Caco-2 (cell line): ENCODE results near the gene LRG1. TPM values are rescaled to one million over a fixed set of nuclear protein-coding genes. Genes with fewer than 3 reads are reported as not detected.
A peak's percentile ranks its signal among the peaks of the same experiment; 100 is the strongest.

Source experiments
- Bru-seq: library from RNA; stranded (reverse); fragments of 400-500 nt; gene quantifications from one replicate; lab custom pipeline; 2021; lab: Mats Ljungman, UMichigan
- BruChase-seq, 2 experiments: library from RNA; stranded (reverse); fragments of 400-500 nt; gene quantifications; one replicate each; lab custom pipeline; 2021; lab: Mats Ljungman, UMichigan
- BruUV-seq: library from RNA; stranded (reverse); fragments of 400-500 nt; replicated peaks from 2 replicates; lab custom pipeline; 2021; lab: Mats Ljungman, UMichigan
- CTCF ChIA-PET: fragments of 300-600 bp; sonication (Branson Sonifier 250); formaldehyde crosslinking; loops from one replicate; lab custom pipeline; 2022; ENCODE audit warnings: antibody characterized with exemption; lab: Charles Lee
- POLR2A ChIA-PET: fragments of 300-600 bp; sonication (Branson Sonifier 250); formaldehyde crosslinking; loops from one replicate; lab custom pipeline; 2022; ENCODE audit warnings: antibody characterized with exemption; lab: Charles Lee
- DNase-seq, 2 experiments: peaks; one replicate each; pipeline versions ENCODE4 v3.0.0 to v3.0.0-alpha.2; 2020 to 2022
- H3K27me3 ChIP-seq: replicated peaks from 2 replicates; pipeline ENCODE4 v1.6.0; 2011; ENCODE audit warnings: low read length; ENCODE audit not compliant: control insufficient read depth, insufficient read depth
- H3K36me3 ChIP-seq: 2 replicates; pipeline ENCODE4 v1.5.1; 2011; ENCODE audit warnings: low read length; ENCODE audit not compliant: control insufficient read depth, insufficient read depth
- H3K4me1 ChIP-seq: fragments of 250-450 bp; sonication (Bioruptor Pico); 2 replicates; pipeline ENCODE4 v1.5.1; 2020; ENCODE audit warnings: mild to moderate bottlenecking
- H3K4me3 ChIP-seq: 2 replicates; pipeline ENCODE4 v1.5.1; 2011; ENCODE audit warnings: low read depth, mild to moderate bottlenecking, control low read depth, low read length
- H3K9me3 ChIP-seq: fragments of 250-450 bp; sonication (Bioruptor Pico); 2 replicates; pipeline ENCODE4 v1.5.1; 2020; ENCODE audit warnings: mild to moderate bottlenecking, moderate library complexity
- H3K27ac Mint-ChIP-seq: one replicate; pipeline ENCODE4 v1.8.0; 2022; ENCODE audit warnings: mixed read lengths; ENCODE audit not compliant: unreplicated experiment
- H3K27me3 Mint-ChIP-seq: one replicate; pipeline ENCODE4 v1.8.0; 2022; ENCODE audit warnings: mixed read lengths; ENCODE audit not compliant: insufficient read depth, unreplicated experiment
- H3K36me3 Mint-ChIP-seq: one replicate; pipeline ENCODE4 v1.8.0; 2022; ENCODE audit warnings: mild to moderate bottlenecking, mixed read lengths; ENCODE audit not compliant: insufficient read depth, unreplicated experiment
- H3K4me1 Mint-ChIP-seq: one replicate; pipeline ENCODE4 v1.8.0; 2022; ENCODE audit warnings: low read depth, mixed read lengths; ENCODE audit not compliant: unreplicated experiment
- H3K4me3 Mint-ChIP-seq: one replicate; pipeline ENCODE4 v1.8.0; 2022; ENCODE audit warnings: mild to moderate bottlenecking, moderate library complexity, mixed read lengths; ENCODE audit not compliant: unreplicated experiment
- H3K9me3 Mint-ChIP-seq: one replicate; pipeline ENCODE4 v1.8.0; 2022; ENCODE audit warnings: mixed read lengths; ENCODE audit not compliant: unreplicated experiment
- CTCF ChIP-seq, 2 experiments: fragments of 200-600 bp in 1 of 2; IDR thresholded peaks; 1 replicate in 1 of 2; 2 replicates in 1 of 2; pipeline versions ENCODE4 v1.5.1 to v1.8.0; 2011 to 2022; ENCODE audit warnings: antibody characterized with exemption in 1 of 2, control low read depth in 1 of 2, inconsistent platforms in 1 of 2, low read depth in 1 of 2, low read length in 1 of 2, mild to moderate bottlenecking in 1 of 2, moderate library complexity in 1 of 2; ENCODE audit not compliant: insufficient read depth in 1 of 2, severe bottlenecking in 1 of 2, unreplicated experiment in 1 of 2
- intact Hi-C: fragments of 100-400 bp; cut with micrococcal nuclease; formaldehyde crosslinking; loops from one replicate; pipeline ENCODE4 v1.10.0; 2022; ENCODE audit not compliant: unreplicated experiment
- long read RNA-seq: library from polyadenylated mRNA; stranded (forward); transcript quantifications from one replicate; pipeline ENCODE4 v2.0.0, GENCODE V29; 2022
- total RNA-seq: library from RNA; stranded (reverse); gene quantifications from 2 replicates; pipeline ENCODE4 v1.2.3, GENCODE V29; 2022

Gene LRG1, protein sequence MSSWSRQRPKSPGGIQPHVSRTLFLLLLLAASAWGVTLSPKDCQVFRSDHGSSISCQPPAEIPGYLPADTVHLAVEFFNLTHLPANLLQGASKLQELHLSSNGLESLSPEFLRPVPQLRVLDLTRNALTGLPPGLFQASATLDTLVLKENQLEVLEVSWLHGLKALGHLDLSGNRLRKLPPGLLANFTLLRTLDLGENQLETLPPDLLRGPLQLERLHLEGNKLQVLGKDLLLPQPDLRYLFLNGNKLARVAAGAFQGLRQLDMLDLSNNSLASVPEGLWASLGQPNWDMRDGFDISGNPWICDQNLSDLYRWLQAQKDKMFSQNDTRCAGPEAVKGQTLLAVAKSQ
- total RNA-seq (0.32 and 0.61 TPM in 2 replicates), Bru-seq, nascent RNA (not detected), BruChase-seq, experiment 1, labeled RNA remaining after a 2-hour chase (percentile 38 among the genes with signal in this experiment), BruChase-seq, experiment 2, labeled RNA remaining after a 6-hour chase (percentile 46 among the genes with signal in this experiment)
- long read RNA-seq, partial matches to known transcripts = 0 of 3 reads
- long read RNA-seq, other reads (novel, unspliced or antisense) = 1 of 3 reads

- Mint-ChIP-seq H3K4me1 (no peaks in the 10 kb centered on the region), H3K27me3 (no peaks in the 10 kb centered on the region), H3K4me3 (no peak within 1 kb of the TSS), H3K9me3 (no peaks in the 10 kb centered on the region), H3K27ac (no peak within 1 kb of the TSS), H3K36me3 (no peaks in the 10 kb centered on the region)
- no peaks in the 10 kb centered on the region for H3K27me3 ChIP-seq
- DNase-seq = peak in 1 of 2 experiments; percentile 39
- ChIA-PET CTCF (interaction anchor here (0.6 kb wide), 1 partner anchor 15 kb away, joined by 4 read pairs; no protein-coding TSS in a partner anchor), POLR2A (no interaction called here)
- H3K4me3 ChIP-seq = no peak within 1 kb of the TSS
- TF ChIP-seq CTCF (IDR thresholded peaks at IDR 0.05; ENCODE audit: insufficient read depth in 1 of 2, low read depth in 1 of 2, low read length in 1 of 2, severe bottlenecking in 1 of 2, unreplicated experiment in 1 of 2) = no peak
- BruUV-seq = no TSS peak
- no peaks in the 10 kb centered on the region for H3K36me3 ChIP-seq
- H3K9me3 ChIP-seq = no peaks in the 10 kb centered on the region
- intact Hi-C loops = no loop called here
- peaks cover 10% of the 10 kb centered on the region for H3K4me1 ChIP-seq
Observed at GRCh38 chr19:4539693-4540581, at the start of gene LRG1. Gene LRG1 (minus strand): TSS chr19:4540036. CDS start chr19:4540013, 23 bp downstream.

GRCh38 chr19:4588291-4588761, 48.5 kb upstream of the LRG1 start:
- no peaks in the 10 kb centered on the region for H3K4me1 Mint-ChIP-seq
- no peaks in the 10 kb centered on the region for H3K27me3 ChIP-seq
- no peaks in the 10 kb centered on the region for H3K9me3 Mint-ChIP-seq
- peaks cover 7% of the 10 kb centered on the region for H3K27me3 Mint-ChIP-seq
- no peaks in the 10 kb centered on the region for H3K36me3 Mint-ChIP-seq
- peaks cover 8% of the 10 kb centered on the region for H3K4me1 ChIP-seq
- no peaks in the 10 kb centered on the region for H3K36me3 ChIP-seq
- no peak for TF ChIP-seq CTCF (IDR thresholded peaks at IDR 0.05; ENCODE audit: insufficient read depth in 1 of 2, low read depth in 1 of 2, low read length in 1 of 2, severe bottlenecking in 1 of 2, unreplicated experiment in 1 of 2)
- intact Hi-C loops = loop anchor here (5.0 kb wide), 1 partner anchor 34 kb away; no protein-coding TSS in a partner anchor
- no TSS peak for BruUV-seq
- H3K4me3 ChIP-seq = no peak overlapping the region
- no peak overlapping the region for H3K4me3 Mint-ChIP-seq
- DNase-seq = no peak
- no peaks in the 10 kb centered on the region for H3K9me3 ChIP-seq
- no peak overlapping the region for H3K27ac Mint-ChIP-seq
- POLR2A ChIA-PET = no interaction called here
- CTCF ChIA-PET = no interaction called here

GRCh38 chr19:4587527-4587926, 47.7 kb upstream of the LRG1 start:
- ChIA-PET POLR2A (no interaction called here), CTCF (no interaction called here)
- Mint-ChIP-seq H3K36me3 (no peaks in the 10 kb centered on the region), H3K9me3 (no peaks in the 10 kb centered on the region), H3K4me1 (peaks cover under 1% of the 10 kb centered on the region), H3K27ac (no peak overlapping the region), H3K27me3 (peaks cover 8% of the 10 kb centered on the region), H3K4me3 (no peak overlapping the region)
- H3K4me3 ChIP-seq = no peak overlapping the region
- no peaks in the 10 kb centered on the region for H3K27me3 ChIP-seq
- no TSS peak for BruUV-seq
- H3K9me3 ChIP-seq = no peaks in the 10 kb centered on the region
- intact Hi-C loops = loop anchor here (5.0 kb wide), 1 partner anchor 35 kb away; no protein-coding TSS in a partner anchor
- H3K36me3 ChIP-seq = no peaks in the 10 kb centered on the region
- peaks cover 8% of the 10 kb centered on the region for H3K4me1 ChIP-seq
- no peak for DNase-seq
- no peak for TF ChIP-seq CTCF (IDR thresholded peaks at IDR 0.05; ENCODE audit: insufficient read depth in 1 of 2, low read depth in 1 of 2, low read length in 1 of 2, severe bottlenecking in 1 of 2, unreplicated experiment in 1 of 2)
